Measurements from ENCODE around the gene ARHGEF38. TPM values are rescaled to one million over a fixed set of nuclear protein-coding genes. Genes with fewer than 3 reads are reported as not detected.
"Not testable (repeated sequence)": the region's sequence is repeated elsewhere in the genome, so short reads cannot be mapped to it uniquely, and the experiment has no call there.

ARHGEF38 gene
- total RNA-seq, 4 donors from 2014 or later: not detected

- no peaks in the 10 kb centered on the region for H3K36me3 ChIP-seq
- TF ChIP-seq CTCF (IDR thresholded peaks at IDR 0.05 in 4 of 5, conservative IDR thresholded peaks at IDR 0.05 in 1 of 5) (no peak), POLR2A (IDR thresholded peaks at IDR 0.05) (no peak)
- no peaks in the 10 kb centered on the region for H3K4me1 ChIP-seq
- H3K4me3 ChIP-seq: no peak overlapping the region
- no peak for ATAC-seq
- DNase-seq: no peak
- no peaks in the 10 kb centered on the region for H3K27me3 ChIP-seq
- in situ Hi-C loops (cut with MboI; ENCODE audit: low sequenced_read_pairs in 4 of 4) (no loop called here), intact Hi-C loops (cut with DNase I; ENCODE audit: low total_unique reads) (no loop called here)
- no peak overlapping the region for H3K27ac ChIP-seq
- no peaks in the 10 kb centered on the region for H3K9me3 ChIP-seq
These were observed 121.6 kb downstream of the ARHGEF38 start for GRCh38 chr4:105674011-105674410.

- Histone ChIP-seq H3K9me3 (no peaks in the 10 kb centered on the region), H3K4me3 (no peak overlapping the region), H3K36me3 (peaks cover 0 to 15% of the 10 kb centered on the region in 2 donors), H3K27me3 (no peaks in the 10 kb centered on the region), H3K27ac (no peak overlapping the region), H3K4me1 (no peaks in the 10 kb centered on the region)
- DNase-seq: no peak
- no peak for TF ChIP-seq POLR2A (IDR thresholded peaks at IDR 0.05)
- TF ChIP-seq CTCF (IDR thresholded peaks at IDR 0.05 in 4 of 5, conservative IDR thresholded peaks at IDR 0.05 in 1 of 5): no peak
- intact Hi-C loops (cut with DNase I; ENCODE audit: low total_unique reads): no loop called here
- no peak for ATAC-seq
- in situ Hi-C loops (cut with MboI; ENCODE audit: low sequenced_read_pairs in 4 of 4): no loop called here
These were observed 125.3 kb downstream of the ARHGEF38 start for GRCh38 chr4:105677709-105678108.

- Histone ChIP-seq H3K27me3 (no peaks in the 10 kb centered on the region), H3K36me3 (peaks cover 0 to 19% of the 10 kb centered on the region in 2 donors), H3K27ac (no peak overlapping the region), H3K4me1 (no peaks in the 10 kb centered on the region), H3K4me3 (no peak overlapping the region), H3K9me3 (no peaks in the 10 kb centered on the region)
- in situ Hi-C loops (cut with MboI; ENCODE audit: low sequenced_read_pairs in 4 of 4) (no loop called here), intact Hi-C loops (cut with DNase I; ENCODE audit: low total_unique reads) (no loop called here)
- DNase-seq (no peak), ATAC-seq (no peak)
- TF ChIP-seq POLR2A (IDR thresholded peaks at IDR 0.05) (no peak), CTCF (IDR thresholded peaks at IDR 0.05 in 4 of 5, conservative IDR thresholded peaks at IDR 0.05 in 1 of 5) (no peak)
These were observed 126.8 kb downstream of the ARHGEF38 start for GRCh38 chr4:105679186-105679585.

GRCh38 chr4:105683038-105683437 is 130.6 kb downstream of the ARHGEF38 start:
- Histone ChIP-seq H3K4me1 (no peaks in the 10 kb centered on the region), H3K27me3 (no peaks in the 10 kb centered on the region), H3K36me3 (peaks cover 0 to 41% of the 10 kb centered on the region in 2 donors), H3K4me3 (no peak overlapping the region), H3K9me3 (no peaks in the 10 kb centered on the region), H3K27ac (no peak overlapping the region)
- no peak for DNase-seq
- intact Hi-C loops (cut with DNase I; ENCODE audit: low total_unique reads): no loop called here
- TF ChIP-seq POLR2A (IDR thresholded peaks at IDR 0.05) (no peak), CTCF (IDR thresholded peaks at IDR 0.05 in 4 of 5, conservative IDR thresholded peaks at IDR 0.05 in 1 of 5) (no peak)
- ATAC-seq: no peak
- in situ Hi-C loops (cut with MboI; ENCODE audit: low sequenced_read_pairs in 4 of 4): no loop called here

GRCh38 chr4:105686571-105686970 is 134.2 kb downstream of the ARHGEF38 start:
- no peak for ATAC-seq
- no peak for DNase-seq
- H3K27ac ChIP-seq: no peak overlapping the region
- intact Hi-C loops (cut with DNase I; ENCODE audit: low total_unique reads): no loop called here
- TF ChIP-seq CTCF (IDR thresholded peaks at IDR 0.05 in 4 of 5, conservative IDR thresholded peaks at IDR 0.05 in 1 of 5) (no peak), POLR2A (IDR thresholded peaks at IDR 0.05) (no peak)
- no peak overlapping the region for H3K4me3 ChIP-seq
- H3K27me3 ChIP-seq: no peaks in the 10 kb centered on the region
- H3K4me1 ChIP-seq: no peaks in the 10 kb centered on the region
- H3K36me3 ChIP-seq: peaks cover 0 to 63% of the 10 kb centered on the region in 2 donors
- no peaks in the 10 kb centered on the region for H3K9me3 ChIP-seq
- in situ Hi-C loops (cut with MboI; ENCODE audit: low sequenced_read_pairs in 4 of 4): no loop called here

GRCh38 chr4:105694812-105695211 is 142.4 kb downstream of the ARHGEF38 start:
- H3K27ac ChIP-seq; H3K4me1 ChIP-seq; ATAC-seq; intact Hi-C loops (cut with DNase I; ENCODE audit: low total_unique reads); in situ Hi-C loops (cut with MboI; ENCODE audit: low sequenced_read_pairs in 4 of 4); H3K9me3 ChIP-seq; H3K27me3 ChIP-seq; DNase-seq; H3K4me3 ChIP-seq: not testable (repeated sequence)
- H3K36me3 ChIP-seq: peaks cover 0 to 71% of the 10 kb centered on the region in 2 donors

- in situ Hi-C loops (cut with MboI; ENCODE audit: low sequenced_read_pairs in 4 of 4); H3K4me3 ChIP-seq; DNase-seq; H3K27me3 ChIP-seq; ATAC-seq; intact Hi-C loops (cut with DNase I; ENCODE audit: low total_unique reads); H3K4me1 ChIP-seq; H3K27ac ChIP-seq; H3K9me3 ChIP-seq: not testable (repeated sequence)
- H3K36me3 ChIP-seq: peaks cover 0 to 69% of the 10 kb centered on the region in 2 donors
These were observed 143.4 kb downstream of the ARHGEF38 start for GRCh38 chr4:105695832-105696231.

Measured in gastrocnemius medialis (tissue), 4 donors.